Cardiac fibroblast (primary cell): Measurements from ENCODE around the gene ITGAD.

Source experiments
- DNase-seq, 2 donors: peaks; one replicate each; pipeline versions ENCODE4 v3.0.0 to v3.0.0-alpha.2; 2010; ENCODE audit warnings: low read depth in 2 of 2
- H3K4me3 ChIP-seq, 2 donors: replicated peaks in 1 of 2; 1 replicate in 1 of 2; 2 replicates in 1 of 2; pipeline ENCODE4 v1.5.1; 2011; ENCODE audit warnings: low read depth in 2 of 2, low read length in 2 of 2, mild to moderate bottlenecking in 2 of 2, moderate library complexity in 1 of 2
- CTCF ChIP-seq: IDR thresholded peaks from one replicate; pipeline ENCODE4 v1.5.1; 2011; ENCODE audit warnings: low read depth, mild to moderate bottlenecking, low read length, inconsistent platforms

Gene ITGAD

GRCh38 chr16:31452631-31453106 is 59.5 kb downstream of the ITGAD start:
- no peak for TF ChIP-seq CTCF
- DNase-seq: peak; percentile 93 to 95
- no peak overlapping the region for H3K4me3 ChIP-seq

- no peak for TF ChIP-seq CTCF
- DNase-seq: peak; percentile 67 to 78
- H3K4me3 ChIP-seq: peak overlapping the region in 1 of 2 donors; percentile 12
These were observed 60.4 kb downstream of the ITGAD start for GRCh38 chr16:31453255-31454204.

GRCh38 chr16:31455601-31456314 is 62.6 kb downstream of the ITGAD start:
- peak in 1 of 2 donors; percentile 27 for DNase-seq
- no peak overlapping the region for H3K4me3 ChIP-seq
- TF ChIP-seq CTCF: peak; percentile 15

- no peak for TF ChIP-seq CTCF
- H3K4me3 ChIP-seq: no peak overlapping the region
- no peak for DNase-seq
These were observed 63.8 kb downstream of the ITGAD start for GRCh38 chr16:31456988-31457360.

GRCh38 chr16:31458073-31458843 is 65.1 kb downstream of the ITGAD start:
- DNase-seq: peak; percentile 49 to 58
- no peak for TF ChIP-seq CTCF
- H3K4me3 ChIP-seq: peak overlapping the region; percentile 81 to 82
